Mesodermal cell (in vitro differentiated cells): ENCODE measurements around the gene ERC1.
"Not testable (repeated sequence)": the region's sequence is repeated elsewhere in the genome, so short reads cannot be mapped to it uniquely, and the experiment has no call there.

Source experiments
- H3K27ac ChIP-seq: 2 replicates; pipeline ENCODE4 v1.7.0; 2013; ENCODE audit warnings: mild to moderate bottlenecking, low read depth, low read length, moderate library complexity; ENCODE audit not compliant: severe bottlenecking
- H3K36me3 ChIP-seq: 2 replicates; pipeline ENCODE4 v1.7.1; 2013; ENCODE audit warnings: mild to moderate bottlenecking, low read length, moderate library complexity; ENCODE audit not compliant: control insufficient read depth, insufficient read depth
- H3K4me1 ChIP-seq: one replicate; pipeline ENCODE4 v1.7.1; 2013; ENCODE audit warnings: mild to moderate bottlenecking, low read length; ENCODE audit not compliant: insufficient read depth, control insufficient read depth, poor library complexity, severe bottlenecking
- H3K4me3 ChIP-seq: 2 replicates; pipeline ENCODE4 v1.7.0; 2013; ENCODE audit warnings: low read length, control low read depth, mild to moderate bottlenecking; ENCODE audit not compliant: insufficient read depth, poor library complexity, severe bottlenecking; ENCODE audit errors: extremely low read depth
- H3K9me3 ChIP-seq: 2 replicates; pipeline ENCODE4 v1.7.1; 2013; ENCODE audit warnings: mild to moderate bottlenecking, low read length, moderate library complexity; ENCODE audit not compliant: control insufficient read depth
- WGBS, 2 experiments: methylation state at CpG; one replicate each; pipeline ENCODE4 v1.1.5; 2013; ENCODE audit warnings: missing lambda C conversion rate in 2 of 2; ENCODE audit not compliant: insufficient coverage in 2 of 2; 5-methylcytosine and 5-hydroxymethylcytosine counted together

ERC1 gene

DNA sequence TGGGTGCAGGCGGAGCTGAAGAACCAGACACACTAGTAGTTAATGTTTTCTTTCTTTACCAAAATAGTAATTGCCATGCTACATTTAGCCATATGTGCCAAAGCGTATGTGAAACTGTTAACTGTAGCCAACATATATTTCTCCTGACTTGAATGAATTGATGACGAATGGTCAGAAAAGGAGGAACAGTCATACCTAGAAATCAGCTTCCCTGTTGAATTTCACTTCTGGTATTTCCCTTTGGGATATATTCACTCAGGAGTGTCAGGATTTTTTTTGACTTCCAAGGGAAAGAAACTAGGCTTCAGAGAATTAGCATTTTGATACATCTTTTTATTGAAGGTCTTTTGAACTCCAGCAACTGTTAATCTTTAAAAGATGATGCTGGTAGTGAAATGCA, 87.0 kb downstream of the ERC1 start:
- Histone ChIP-seq H3K9me3 (no peaks in the 10 kb centered on the region), H3K36me3 (no peaks in the 10 kb centered on the region), H3K4me1 (no peaks in the 10 kb centered on the region), H3K4me3 (no peak overlapping the region), H3K27ac (no peak overlapping the region)
- 80% methylated on average over 1 of the region's 3 CpGs; no CpG with 5 or more reads in 1 of the 2 experiments for WGBS, 2 experiments

- no peaks in the 10 kb centered on the region for H3K9me3 ChIP-seq
- no peaks in the 10 kb centered on the region for H3K4me1 ChIP-seq
- 85 to 89% methylated on average over 7 to 9 of the region's 11 CpGs for WGBS, 2 experiments
- H3K4me3 ChIP-seq, result no peak overlapping the region
- H3K36me3 ChIP-seq, result no peaks in the 10 kb centered on the region
- no peak overlapping the region for H3K27ac ChIP-seq
Measured at GRCh38 chr12:1080520-1081223, 89.6 kb downstream of the ERC1 start.

DNA sequence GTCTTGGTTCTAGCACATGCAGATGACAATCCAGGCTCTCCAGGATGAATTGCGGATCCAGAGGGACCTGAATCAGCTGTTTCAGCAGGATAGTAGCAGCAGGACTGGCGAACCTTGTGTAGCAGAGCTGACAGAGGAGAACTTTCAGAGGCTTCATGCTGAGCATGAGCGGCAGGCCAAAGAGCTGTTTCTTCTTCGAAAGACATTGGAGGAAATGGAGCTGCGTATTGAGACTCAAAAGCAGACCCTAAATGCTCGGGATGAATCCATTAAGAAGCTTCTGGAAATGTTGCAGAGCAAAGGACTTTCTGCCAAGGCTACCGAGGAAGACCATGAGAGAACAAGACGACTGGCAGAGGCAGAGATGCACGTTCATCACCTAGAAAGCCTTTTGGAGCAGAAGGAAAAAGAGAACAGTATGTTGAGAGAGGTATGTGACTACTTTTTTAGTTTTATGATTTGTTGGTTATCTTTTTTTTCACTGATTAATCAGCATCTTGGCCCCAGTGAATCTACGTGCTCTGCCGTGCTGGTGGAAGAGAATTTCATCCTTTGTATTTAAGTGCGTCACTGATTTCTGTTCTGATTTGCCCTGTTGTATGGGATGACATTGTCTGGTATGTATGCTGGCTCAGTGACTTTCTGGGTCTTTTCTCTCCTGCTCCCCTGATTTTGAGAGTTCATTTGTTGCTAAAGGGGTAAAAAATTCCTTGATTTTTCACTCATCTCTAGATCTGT, 92.3 kb downstream of the ERC1 start:
- no peaks in the 10 kb centered on the region for H3K36me3 ChIP-seq
- no peaks in the 10 kb centered on the region for H3K9me3 ChIP-seq
- no peak overlapping the region for H3K4me3 ChIP-seq
- H3K4me1 ChIP-seq, result no peaks in the 10 kb centered on the region
- 45 to 46% methylated on average over 10 to 11 of the region's 12 CpGs for WGBS, 2 experiments
- H3K27ac ChIP-seq, result peak overlapping the region; percentile 79

DNA sequence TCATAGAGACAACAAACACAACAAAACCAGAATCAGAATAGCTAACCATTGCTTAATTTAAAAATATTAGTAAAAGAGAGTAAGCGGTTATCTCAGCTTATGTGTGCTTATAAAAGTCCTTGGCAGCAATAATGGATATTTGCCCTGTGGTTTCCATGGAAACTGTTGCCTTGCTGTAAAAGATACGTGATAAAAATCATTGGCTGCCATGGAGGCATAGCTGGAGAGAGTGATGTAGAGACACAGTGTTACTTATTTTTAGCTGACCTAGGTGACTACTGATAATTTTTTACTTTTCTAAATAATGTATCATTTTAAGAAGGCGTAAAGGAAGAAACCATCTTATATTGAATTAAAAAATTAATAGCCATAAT, 92.9 kb downstream of the ERC1 start:
- Histone ChIP-seq H3K4me1 (no peaks in the 10 kb centered on the region), H3K27ac (peak overlapping the region; percentile 79), H3K4me3 (no peak overlapping the region), H3K36me3 (no peaks in the 10 kb centered on the region), H3K9me3 (no peaks in the 10 kb centered on the region)
- WGBS, 2 experiments, result 70 to 76% methylated on average over 2 of the region's 3 CpGs

GRCh38 chr12:1091350-1091749, 100.3 kb downstream of the ERC1 start:
- no peaks in the 10 kb centered on the region for H3K9me3 ChIP-seq
- 90 to 91% methylated on average over 3 to 4 of the region's 4 CpGs for WGBS, 2 experiments
- H3K4me1 ChIP-seq, result no peaks in the 10 kb centered on the region
- peak overlapping the region; percentile 36 for H3K27ac ChIP-seq
- no peak overlapping the region for H3K4me3 ChIP-seq
- no peaks in the 10 kb centered on the region for H3K36me3 ChIP-seq

- 100% methylated on average over 1 of the region's 6 CpGs; no CpG with 5 or more reads in 1 of the 2 experiments for WGBS, 2 experiments
- H3K9me3 ChIP-seq, result no peaks in the 10 kb centered on the region
Measured at GRCh38 chr12:1093166-1093751, 102.2 kb downstream of the ERC1 start.

DNA sequence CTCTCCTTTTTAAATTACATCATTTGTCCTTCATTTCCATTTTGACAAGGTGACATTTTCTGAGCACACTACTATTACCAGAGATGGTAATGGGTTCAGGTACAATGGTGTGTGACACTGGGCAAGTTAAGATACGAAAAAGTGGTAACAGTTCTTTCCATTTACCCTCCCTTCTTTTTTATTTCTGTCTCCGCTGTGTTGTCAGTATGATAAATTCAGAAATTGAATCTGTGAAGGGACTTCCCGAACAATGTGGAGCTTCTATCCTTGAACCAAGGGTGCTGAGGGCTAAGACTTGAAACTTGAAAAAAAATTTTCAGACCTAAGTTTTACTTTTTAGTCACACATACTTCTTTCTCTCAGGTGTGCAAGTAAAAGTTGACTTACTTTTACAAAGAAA, 103.7 kb downstream of the ERC1 start:
- no peaks in the 10 kb centered on the region for H3K9me3 ChIP-seq
- no CpG with 5 or more reads among the region's 3 CpGs for WGBS, 2 experiments

More at GRCh38 chr12:1093166-1093751, 102.2 kb downstream of the ERC1 start:
- H3K4me1 ChIP-seq, result no peaks in the 10 kb centered on the region
- no peaks in the 10 kb centered on the region for H3K36me3 ChIP-seq
- no peak overlapping the region for H3K4me3 ChIP-seq
- no peak overlapping the region for H3K27ac ChIP-seq

DNA sequence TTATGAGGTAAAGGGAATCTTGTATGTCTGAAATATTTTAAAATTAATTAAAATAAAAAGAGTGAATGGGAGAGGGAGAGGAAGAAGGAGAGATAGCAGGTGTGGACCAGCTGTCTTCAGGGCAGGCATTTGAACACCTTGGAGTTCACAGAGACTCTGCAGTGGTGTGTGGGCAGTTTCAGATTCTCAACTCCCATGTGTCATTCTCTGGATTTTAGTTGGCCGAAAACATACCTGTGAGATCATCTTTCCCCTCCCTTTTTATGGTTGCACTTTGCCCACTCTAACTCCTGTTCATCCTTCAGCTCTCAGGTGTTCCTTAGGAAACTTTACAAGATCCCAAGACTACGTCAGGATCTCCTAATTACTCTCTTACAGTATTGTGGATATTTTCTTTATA, 108.1 kb downstream of the ERC1 start:
- Histone ChIP-seq H3K27ac (no peak overlapping the region), H3K9me3 (no peaks in the 10 kb centered on the region), H3K4me3 (no peak overlapping the region), H3K4me1 (peaks cover 7% of the 10 kb centered on the region), H3K36me3 (no peaks in the 10 kb centered on the region)
- WGBS, 2 experiments, result 100% methylated on average over 1 of the region's 2 CpGs

More for the DNA sequence above, 103.7 kb downstream of the ERC1 start:
- Histone ChIP-seq H3K4me1 (no peaks in the 10 kb centered on the region), H3K36me3 (no peaks in the 10 kb centered on the region), H3K27ac (no peak overlapping the region), H3K4me3 (no peak overlapping the region)

- WGBS, 2 experiments, result 100% methylated on average over 1 of the region's 2 CpGs; no CpG with 5 or more reads in 1 of the 2 experiments
- not testable (repeated sequence) for H3K9me3 ChIP-seq
Measured at GRCh38 chr12:1099618-1100017, 108.6 kb downstream of the ERC1 start.

GRCh38 chr12:1102115-1102514, 111.1 kb downstream of the ERC1 start:
- Histone ChIP-seq H3K36me3 (no peaks in the 10 kb centered on the region), H3K27ac (no peak overlapping the region), H3K4me3 (no peak overlapping the region), H3K9me3 (no peaks in the 10 kb centered on the region), H3K4me1 (peaks cover 7% of the 10 kb centered on the region)
- WGBS, 2 experiments, result no CpG with 5 or more reads among the region's 2 CpGs

More at GRCh38 chr12:1099618-1100017, 108.6 kb downstream of the ERC1 start:
- H3K4me3 ChIP-seq, H3K4me1 ChIP-seq, H3K27ac ChIP-seq, H3K36me3 ChIP-seq: not testable (repeated sequence)
